ENCODE results near the gene PPP1R15B.

PPP1R15B gene

GRCh38 chr1:204363335-204364114, 48.1 kb downstream of the PPP1R15B start:
- peak; percentile 74 to 82 for DNase-seq

DNA sequence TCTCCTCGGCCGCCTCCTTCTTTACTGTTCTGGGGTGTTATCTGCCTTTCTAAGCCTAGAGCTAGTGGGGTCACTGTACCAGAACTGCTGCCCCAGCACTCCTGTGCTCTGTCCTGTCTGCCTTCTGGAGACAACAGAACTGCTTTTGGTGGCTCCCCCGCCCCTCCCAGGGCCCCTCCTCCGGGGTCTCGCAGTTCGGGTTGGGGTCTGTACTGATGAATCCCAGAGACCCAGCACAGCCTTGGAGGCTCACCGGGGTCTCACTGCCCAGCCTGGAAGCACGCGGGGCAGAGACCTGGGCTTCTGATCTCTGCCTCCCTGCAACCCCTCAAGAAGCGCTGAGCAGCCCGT, 48.7 kb downstream of the PPP1R15B start:
- DNase-seq, result no peak

GRCh38 chr1:204361781-204362180, 49.8 kb downstream of the PPP1R15B start:
- DNase-seq, result no peak

- no peak for DNase-seq
These were observed 50.3 kb downstream of the PPP1R15B start for GRCh38 chr1:204361341-204361771.

- DNase-seq, result no peak
These were observed 51.3 kb downstream of the PPP1R15B start for GRCh38 chr1:204360314-204360713.

DNA sequence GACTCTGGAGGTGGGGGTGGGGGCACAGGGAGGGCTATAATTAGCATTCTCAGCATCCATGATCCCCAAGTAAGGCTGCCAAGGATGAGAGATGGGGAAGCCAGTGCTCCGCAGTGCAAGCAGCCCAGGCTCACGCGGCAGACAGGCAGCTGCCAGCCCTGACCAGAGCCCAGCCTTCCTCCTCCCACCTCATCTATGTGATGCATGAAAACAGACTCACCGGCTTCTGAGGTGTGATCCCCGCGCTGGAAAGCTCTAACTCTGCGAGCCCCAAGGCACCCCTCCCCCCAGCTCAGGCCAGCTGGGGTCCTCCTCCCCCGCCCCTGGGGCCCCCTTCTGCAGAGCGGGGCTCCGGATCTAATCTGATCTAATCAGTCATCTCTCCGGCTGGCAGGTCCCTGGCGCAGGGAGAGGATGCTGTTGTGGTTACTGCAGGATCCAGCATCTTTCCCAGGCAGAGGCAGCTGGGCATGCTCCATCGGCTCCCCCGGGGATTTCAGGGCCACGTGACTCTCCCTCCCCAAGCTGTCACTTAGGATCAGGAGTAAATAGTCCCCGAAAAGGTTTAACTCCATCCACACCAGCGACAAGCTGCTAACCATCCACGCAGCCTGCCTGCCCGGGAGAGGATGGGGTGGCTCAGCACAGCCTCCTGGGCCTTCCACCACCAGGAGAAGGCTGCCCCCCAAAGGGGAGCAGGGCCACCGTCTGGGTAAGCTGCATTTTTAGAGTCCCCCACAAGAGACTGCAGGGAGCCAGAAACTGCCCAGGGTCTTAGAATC, 52.0 kb downstream of the PPP1R15B start, which contains the start of gene PLEKHA6:
PLEKHA6 (minus strand) TSS at position 456 of the 782 bp plus-strand sequence. CDS start 86,202 bp downstream, outside the sequence.
- DNase-seq, result peak; percentile 49 to 67

DNA sequence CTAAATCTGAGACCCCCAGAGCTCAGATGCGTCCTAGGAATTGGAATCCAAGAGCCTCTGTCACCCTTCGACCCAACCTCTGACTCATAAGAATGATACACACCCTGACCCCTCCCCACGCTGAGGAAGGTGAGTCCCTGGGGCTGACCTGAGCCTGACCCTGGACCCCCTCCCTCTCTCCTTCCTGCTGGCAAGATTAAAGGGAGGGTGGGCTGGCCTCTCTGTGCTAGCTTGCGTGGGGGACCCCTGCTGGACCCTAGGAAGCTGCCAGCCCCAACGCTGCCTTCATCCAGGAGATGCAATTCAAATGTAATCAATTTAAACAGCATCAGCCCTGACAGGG, 52.5 kb downstream of the PPP1R15B start:
- DNase-seq, result no peak

DNA sequence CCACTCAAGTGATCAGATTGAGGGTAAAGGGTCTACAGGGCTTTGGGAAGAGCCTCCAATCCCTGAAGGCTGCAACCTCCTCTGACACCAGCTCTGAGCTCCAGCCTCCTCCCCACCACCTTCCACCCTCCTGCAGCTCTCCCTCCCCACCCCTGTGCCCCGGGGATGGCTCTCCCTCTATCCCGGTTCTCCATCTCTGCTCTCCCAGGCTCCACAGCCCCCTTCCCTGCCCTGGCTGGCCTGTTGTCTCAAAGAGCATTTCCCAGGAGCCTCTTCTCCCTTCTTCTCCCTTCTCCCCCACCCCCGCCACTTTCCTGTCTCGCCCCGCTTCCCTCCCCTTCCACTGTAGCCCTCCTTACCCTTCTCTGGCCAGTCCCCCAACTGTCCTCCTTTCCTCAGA, 53.0 kb downstream of the PPP1R15B start:
- DNase-seq, result no peak

- peak; percentile 43 to 55 for DNase-seq
These were observed 53.8 kb downstream of the PPP1R15B start for GRCh38 chr1:204357551-204358490.

DNA sequence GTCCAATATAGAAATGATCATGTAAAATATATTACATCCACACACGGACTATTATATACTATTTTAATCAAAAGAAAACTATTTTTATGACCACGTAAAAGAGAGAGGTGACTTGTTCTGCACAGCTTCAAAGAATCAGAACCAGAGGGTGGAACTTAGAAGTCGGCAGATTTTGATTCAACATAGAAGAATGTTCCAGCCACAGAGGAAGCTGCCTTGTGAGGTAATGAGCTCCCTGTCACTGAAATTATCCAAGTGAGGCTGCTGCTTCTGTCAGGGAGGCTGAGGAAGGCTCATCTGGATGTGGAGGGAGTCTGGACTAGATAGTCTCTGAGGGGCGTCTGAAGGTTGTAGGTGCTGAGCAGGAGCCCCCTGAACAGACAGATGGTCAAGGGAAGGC, 54.6 kb downstream of the PPP1R15B start:
- DNase-seq, result no peak

GRCh38 chr1:204355913-204356312, 55.7 kb downstream of the PPP1R15B start:
- no peak for DNase-seq

DNA sequence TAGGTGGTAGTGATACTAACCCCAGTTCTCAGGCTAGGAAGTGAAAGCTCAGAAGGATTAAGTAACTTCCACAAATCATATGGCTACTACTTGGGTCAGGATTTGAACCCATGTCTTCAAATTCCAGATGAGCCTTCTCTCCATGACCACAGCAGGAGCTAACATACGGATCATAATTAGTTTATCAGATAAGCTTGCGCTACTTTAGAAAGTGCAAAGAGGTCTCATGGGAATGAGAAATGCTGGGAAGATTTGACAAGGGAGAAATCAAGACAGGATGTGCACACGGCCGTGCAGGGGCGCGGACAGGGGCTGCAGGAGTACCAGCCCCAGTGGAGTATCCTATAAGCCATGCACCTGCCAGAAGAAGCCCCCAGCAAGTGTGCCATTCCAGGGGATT, 57.0 kb downstream of the PPP1R15B start:
- DNase-seq, result no peak
